Measurements from ENCODE around the gene DPYD.

- TF ChIP-seq, protein P1, sequence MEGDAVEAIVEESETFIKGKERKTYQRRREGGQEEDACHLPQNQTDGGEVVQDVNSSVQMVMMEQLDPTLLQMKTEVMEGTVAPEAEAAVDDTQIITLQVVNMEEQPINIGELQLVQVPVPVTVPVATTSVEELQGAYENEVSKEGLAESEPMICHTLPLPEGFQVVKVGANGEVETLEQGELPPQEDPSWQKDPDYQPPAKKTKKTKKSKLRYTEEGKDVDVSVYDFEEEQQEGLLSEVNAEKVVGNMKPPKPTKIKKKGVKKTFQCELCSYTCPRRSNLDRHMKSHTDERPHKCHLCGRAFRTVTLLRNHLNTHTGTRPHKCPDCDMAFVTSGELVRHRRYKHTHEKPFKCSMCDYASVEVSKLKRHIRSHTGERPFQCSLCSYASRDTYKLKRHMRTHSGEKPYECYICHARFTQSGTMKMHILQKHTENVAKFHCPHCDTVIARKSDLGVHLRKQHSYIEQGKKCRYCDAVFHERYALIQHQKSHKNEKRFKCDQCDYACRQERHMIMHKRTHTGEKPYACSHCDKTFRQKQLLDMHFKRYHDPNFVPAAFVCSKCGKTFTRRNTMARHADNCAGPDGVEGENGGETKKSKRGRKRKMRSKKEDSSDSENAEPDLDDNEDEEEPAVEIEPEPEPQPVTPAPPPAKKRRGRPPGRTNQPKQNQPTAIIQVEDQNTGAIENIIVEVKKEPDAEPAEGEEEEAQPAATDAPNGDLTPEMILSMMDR (IDR thresholded peaks at IDR 0.05; ENCODE audit: low read length), result no peak
- TF ChIP-seq EZH2 (IDR thresholded peaks at IDR 0.05; ENCODE audit: borderline replicate concordance, low read length), result no peak
These were observed 468.9 kb downstream of the DPYD start for GRCh38 chr1:97451944-97452343.

All from OCI-LY1 (cell line).